ENCODE data around the gene ZFYVE1.

Gene ZFYVE1

DNA sequence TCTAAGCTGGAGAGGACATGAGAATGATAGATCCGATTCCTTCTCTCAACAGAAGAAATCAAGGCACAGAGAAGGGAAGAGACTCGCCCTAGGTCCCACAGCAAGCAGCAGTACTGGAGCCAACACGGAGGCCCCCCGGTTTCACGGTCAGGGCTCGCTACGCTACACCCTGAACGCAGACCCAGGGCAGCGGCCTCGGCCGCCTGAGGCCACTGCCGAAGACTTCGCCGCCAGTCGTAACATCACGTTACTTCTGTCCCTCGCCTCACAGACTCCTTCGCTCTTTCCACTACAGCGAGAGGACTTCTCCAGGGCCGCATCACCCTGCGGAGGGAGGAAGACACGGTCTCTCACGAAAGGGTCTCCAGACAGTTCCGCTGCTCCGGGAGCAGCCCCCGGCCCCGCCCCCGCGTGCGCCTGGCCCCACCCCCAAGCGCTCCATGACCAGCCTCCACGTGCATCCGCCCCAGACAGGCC, 101.1 kb downstream of the ZFYVE1 start:
- TF ChIP-seq, protein P1, sequence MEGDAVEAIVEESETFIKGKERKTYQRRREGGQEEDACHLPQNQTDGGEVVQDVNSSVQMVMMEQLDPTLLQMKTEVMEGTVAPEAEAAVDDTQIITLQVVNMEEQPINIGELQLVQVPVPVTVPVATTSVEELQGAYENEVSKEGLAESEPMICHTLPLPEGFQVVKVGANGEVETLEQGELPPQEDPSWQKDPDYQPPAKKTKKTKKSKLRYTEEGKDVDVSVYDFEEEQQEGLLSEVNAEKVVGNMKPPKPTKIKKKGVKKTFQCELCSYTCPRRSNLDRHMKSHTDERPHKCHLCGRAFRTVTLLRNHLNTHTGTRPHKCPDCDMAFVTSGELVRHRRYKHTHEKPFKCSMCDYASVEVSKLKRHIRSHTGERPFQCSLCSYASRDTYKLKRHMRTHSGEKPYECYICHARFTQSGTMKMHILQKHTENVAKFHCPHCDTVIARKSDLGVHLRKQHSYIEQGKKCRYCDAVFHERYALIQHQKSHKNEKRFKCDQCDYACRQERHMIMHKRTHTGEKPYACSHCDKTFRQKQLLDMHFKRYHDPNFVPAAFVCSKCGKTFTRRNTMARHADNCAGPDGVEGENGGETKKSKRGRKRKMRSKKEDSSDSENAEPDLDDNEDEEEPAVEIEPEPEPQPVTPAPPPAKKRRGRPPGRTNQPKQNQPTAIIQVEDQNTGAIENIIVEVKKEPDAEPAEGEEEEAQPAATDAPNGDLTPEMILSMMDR (IDR thresholded peaks at IDR 0.05; ENCODE audit: low read depth, low read length): no peak
- no peak for DNase-seq (ENCODE audit: extremely low read depth, low read depth)

DNA sequence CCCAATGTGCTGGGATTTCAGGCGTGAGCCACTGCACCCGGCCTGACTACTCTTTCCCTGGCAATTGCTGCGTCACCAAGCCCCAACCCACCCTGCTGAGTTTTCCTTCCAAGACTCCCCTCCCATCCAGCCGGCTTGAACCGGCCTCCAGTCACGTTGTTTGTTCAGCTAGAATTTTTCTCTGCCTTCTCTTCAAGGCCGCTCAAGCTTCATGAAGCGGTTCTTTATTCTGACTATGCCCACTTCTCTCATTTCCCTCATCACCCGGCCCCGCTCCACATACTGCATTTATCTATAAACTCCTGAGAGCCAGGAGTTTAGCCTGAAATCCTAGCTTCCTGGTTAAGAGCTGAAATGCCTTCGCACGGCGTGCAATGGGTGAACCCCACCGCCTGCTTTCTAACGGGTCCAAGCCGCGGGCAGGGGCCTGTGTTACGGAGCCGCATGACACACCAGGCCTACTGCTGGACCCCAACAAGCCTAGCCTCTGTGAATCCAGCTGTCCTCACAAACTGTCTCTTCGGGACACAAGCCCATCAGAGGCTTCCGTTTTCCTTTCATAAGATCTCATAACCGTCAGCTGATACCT, 101.6 kb downstream of the ZFYVE1 start:
- DNase-seq (ENCODE audit: extremely low read depth, low read depth): no peak
- TF ChIP-seq, protein P1 (IDR thresholded peaks at IDR 0.05; ENCODE audit: low read depth, low read length): no peak

DNA sequence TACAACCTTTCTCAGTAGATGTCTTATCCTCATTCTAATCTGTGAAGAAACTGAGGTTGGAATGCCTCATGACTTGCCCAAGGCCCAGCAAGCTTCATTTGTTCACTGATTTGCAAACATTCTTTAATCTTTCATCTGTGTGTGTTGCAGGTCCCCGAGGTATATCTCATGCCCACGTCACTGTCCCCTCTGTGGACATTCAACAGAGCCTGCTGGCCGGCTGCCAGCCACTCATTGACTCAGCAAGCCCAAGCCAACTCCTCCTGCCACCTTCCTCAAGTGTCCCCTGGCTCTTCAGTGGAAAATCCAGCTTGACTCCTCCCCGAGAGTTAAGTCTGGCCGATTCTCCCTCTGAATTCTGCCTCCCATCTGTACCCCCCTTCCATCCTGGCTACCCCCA, 102.6 kb downstream of the ZFYVE1 start:
- no peak for DNase-seq (ENCODE audit: extremely low read depth, low read depth)
- TF ChIP-seq, protein P1 (IDR thresholded peaks at IDR 0.05; ENCODE audit: low read depth, low read length): no peak

DNA sequence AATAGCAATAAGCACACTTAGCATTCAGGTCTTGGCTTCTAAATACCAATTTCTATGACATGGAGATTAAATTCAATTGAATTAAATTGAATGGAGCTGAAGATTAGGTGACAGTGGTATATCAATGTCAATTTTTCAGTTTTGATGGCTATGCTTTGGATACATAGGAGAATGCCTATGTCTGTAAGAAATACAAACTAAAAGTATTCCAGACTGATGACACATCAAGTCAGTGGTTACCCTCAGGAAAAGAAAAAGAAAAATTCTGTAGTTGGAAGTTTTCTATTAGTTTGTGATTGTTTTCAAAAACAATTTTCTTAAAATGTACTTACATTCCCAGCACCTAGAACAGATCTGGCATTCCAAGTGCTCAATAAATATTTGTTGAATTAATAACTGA, 105.5 kb downstream of the ZFYVE1 start:
- no peak for DNase-seq (ENCODE audit: extremely low read depth, low read depth)
- TF ChIP-seq, protein P1 (IDR thresholded peaks at IDR 0.05; ENCODE audit: low read depth, low read length): no peak

DNA sequence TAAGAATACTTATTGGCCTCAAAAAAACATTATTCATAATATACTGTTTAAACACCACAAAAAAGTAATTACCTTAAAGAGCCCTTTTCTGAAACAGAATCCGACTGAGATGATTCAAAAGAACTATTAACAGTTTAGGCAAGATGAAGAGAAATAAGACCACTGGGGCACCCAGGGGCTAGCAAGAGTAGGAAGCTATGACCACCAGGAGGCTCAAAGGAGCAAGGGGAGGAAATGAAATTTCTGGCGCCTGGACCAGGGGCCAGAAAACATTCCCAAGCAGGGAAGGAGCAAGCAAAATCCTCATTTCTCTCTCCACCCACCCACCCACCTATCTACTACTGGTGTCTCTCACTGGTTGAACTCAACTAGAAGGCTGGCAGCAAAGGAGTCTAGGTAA, 106.9 kb downstream of the ZFYVE1 start:
- TF ChIP-seq, protein P1 (IDR thresholded peaks at IDR 0.05; ENCODE audit: low read depth, low read length): no peak
- DNase-seq (ENCODE audit: extremely low read depth, low read depth): no peak
